ENCODE results near the gene ZC3H11A. TPM values are rescaled to one million over a fixed set of nuclear protein-coding genes. Genes with fewer than 3 reads are reported as not detected.
A peak's percentile ranks its signal among the peaks of the same experiment; 100 is the strongest.

The ZC3H11A gene
- total RNA-seq, 1 donor from 2014 or later, result 71.1 TPM

GRCh38 chr1:203794764-203795440 is 521 bp upstream of the ZC3H11A start:
- no peak for TF ChIP-seq CTCF (IDR thresholded peaks at IDR 0.05; ENCODE audit: insufficient read depth, low read length, poor library complexity, severe bottlenecking)
- no peak for DNase-seq (ENCODE audit: low read depth)

GRCh38 chr1:203796236-203796605 is 798 bp downstream of the ZC3H11A start:
- H3K4me3 ChIP-seq (ENCODE audit: low read depth, low read length), result peak overlapping the region; percentile 76
- DNase-seq (ENCODE audit: low read depth), result no peak
- H3K36me3 ChIP-seq (ENCODE audit: control insufficient read depth, insufficient read depth, low read length), result no peaks in the 10 kb centered on the region
- TF ChIP-seq CTCF (IDR thresholded peaks at IDR 0.05; ENCODE audit: insufficient read depth, low read length, poor library complexity, severe bottlenecking), result no peak
- no peaks in the 10 kb centered on the region for H3K27me3 ChIP-seq (ENCODE audit: control insufficient read depth, insufficient read depth, low read length)

More at GRCh38 chr1:203794764-203795440, 521 bp upstream of the ZC3H11A start:
- no peaks in the 10 kb centered on the region for H3K27me3 ChIP-seq (ENCODE audit: control insufficient read depth, insufficient read depth, low read length)
- peak overlapping the region; percentile 30 for H3K4me3 ChIP-seq (ENCODE audit: low read depth, low read length)
- no peaks in the 10 kb centered on the region for H3K36me3 ChIP-seq (ENCODE audit: control insufficient read depth, insufficient read depth, low read length)

GRCh38 chr1:203797216-203797615 is 1.8 kb downstream of the ZC3H11A start:
- no peak overlapping the region for H3K4me3 ChIP-seq (ENCODE audit: low read depth, low read length)
- H3K36me3 ChIP-seq (ENCODE audit: control insufficient read depth, insufficient read depth, low read length), result no peaks in the 10 kb centered on the region
- no peak for DNase-seq (ENCODE audit: low read depth)
- H3K27me3 ChIP-seq (ENCODE audit: control insufficient read depth, insufficient read depth, low read length), result no peaks in the 10 kb centered on the region
- TF ChIP-seq CTCF (IDR thresholded peaks at IDR 0.05; ENCODE audit: insufficient read depth, low read length, poor library complexity, severe bottlenecking), result no peak

GRCh38 chr1:203797948-203798655 is 2.7 kb downstream of the ZC3H11A start:
- Histone ChIP-seq H3K36me3 (ENCODE audit: control insufficient read depth, insufficient read depth, low read length) (no peaks in the 10 kb centered on the region), H3K4me3 (ENCODE audit: low read depth, low read length) (no peak overlapping the region), H3K27me3 (ENCODE audit: control insufficient read depth, insufficient read depth, low read length) (no peaks in the 10 kb centered on the region)
- TF ChIP-seq CTCF (IDR thresholded peaks at IDR 0.05; ENCODE audit: insufficient read depth, low read length, poor library complexity, severe bottlenecking), result no peak
- no peak for DNase-seq (ENCODE audit: low read depth)

GRCh38 chr1:203799157-203799556 is 3.7 kb downstream of the ZC3H11A start:
- Histone ChIP-seq H3K4me3 (ENCODE audit: low read depth, low read length) (no peak overlapping the region), H3K36me3 (ENCODE audit: control insufficient read depth, insufficient read depth, low read length) (peaks cover 1% of the 10 kb centered on the region), H3K27me3 (ENCODE audit: control insufficient read depth, insufficient read depth, low read length) (no peaks in the 10 kb centered on the region)
- TF ChIP-seq CTCF (IDR thresholded peaks at IDR 0.05; ENCODE audit: insufficient read depth, low read length, poor library complexity, severe bottlenecking), result no peak
- DNase-seq (ENCODE audit: low read depth), result no peak

Data from kidney epithelial cell (primary cell).